Measurements from ENCODE around the gene PRDX4.

DNA sequence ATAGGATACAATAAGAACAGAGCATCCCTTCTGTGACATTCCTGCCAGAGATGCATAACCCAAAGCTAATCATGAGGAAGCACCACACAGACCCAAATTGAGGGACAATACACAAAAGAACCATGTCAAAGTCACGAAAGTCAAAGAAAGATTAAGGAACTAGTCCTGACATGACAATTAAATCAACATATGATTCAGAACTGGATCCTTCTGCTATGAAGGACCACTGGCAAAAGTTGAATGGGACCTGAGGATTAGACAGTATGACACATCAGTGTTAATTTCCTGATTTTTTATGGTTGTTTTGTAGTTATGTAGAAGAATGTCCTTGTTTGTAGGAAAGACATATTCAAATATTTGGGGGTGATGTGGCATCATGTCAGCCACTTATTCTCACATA is 61.9 kb downstream of the PRDX4 start:
- TF ChIP-seq, protein P1, sequence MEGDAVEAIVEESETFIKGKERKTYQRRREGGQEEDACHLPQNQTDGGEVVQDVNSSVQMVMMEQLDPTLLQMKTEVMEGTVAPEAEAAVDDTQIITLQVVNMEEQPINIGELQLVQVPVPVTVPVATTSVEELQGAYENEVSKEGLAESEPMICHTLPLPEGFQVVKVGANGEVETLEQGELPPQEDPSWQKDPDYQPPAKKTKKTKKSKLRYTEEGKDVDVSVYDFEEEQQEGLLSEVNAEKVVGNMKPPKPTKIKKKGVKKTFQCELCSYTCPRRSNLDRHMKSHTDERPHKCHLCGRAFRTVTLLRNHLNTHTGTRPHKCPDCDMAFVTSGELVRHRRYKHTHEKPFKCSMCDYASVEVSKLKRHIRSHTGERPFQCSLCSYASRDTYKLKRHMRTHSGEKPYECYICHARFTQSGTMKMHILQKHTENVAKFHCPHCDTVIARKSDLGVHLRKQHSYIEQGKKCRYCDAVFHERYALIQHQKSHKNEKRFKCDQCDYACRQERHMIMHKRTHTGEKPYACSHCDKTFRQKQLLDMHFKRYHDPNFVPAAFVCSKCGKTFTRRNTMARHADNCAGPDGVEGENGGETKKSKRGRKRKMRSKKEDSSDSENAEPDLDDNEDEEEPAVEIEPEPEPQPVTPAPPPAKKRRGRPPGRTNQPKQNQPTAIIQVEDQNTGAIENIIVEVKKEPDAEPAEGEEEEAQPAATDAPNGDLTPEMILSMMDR (IDR thresholded peaks at IDR 0.05), result no peak
- TF ChIP-seq POLR2A (IDR thresholded peaks at IDR 0.05) (no peak), POLR2AphosphoS5 (IDR thresholded peaks at IDR 0.05) (no peak)

Measured in suprapubic skin (tissue), 4 donors.